PFSK-1 (cell line): Measurements from ENCODE around the gene APBB2.

Experiments
- FOXP2 ChIP-seq: optimal IDR thresholded peaks from 2 replicates; pipeline ENCODE3; 2011; ENCODE audit warnings: borderline replicate concordance, control low read depth, inconsistent platforms; ENCODE audit not compliant: insufficient read depth; ENCODE audit errors: extremely low read length, extremely low read depth
- POLR2AphosphoS5 ChIP-seq: IDR thresholded peaks from 2 replicates; pipeline ENCODE4 v1.6.1; 2012; ENCODE audit warnings: low read depth, mild to moderate bottlenecking, control low read depth, low read length, moderate library complexity
- REST ChIP-seq, 2 experiments: IDR thresholded peaks; 2 replicates each; pipeline versions ENCODE4 v1.6.1 to v1.8.0; 2011 to 2012; ENCODE audit warnings: low read depth in 2 of 2, low read length in 2 of 2, control low read depth in 1 of 2, inconsistent platforms in 1 of 2, mild to moderate bottlenecking in 1 of 2, moderate library complexity in 1 of 2; ENCODE audit not compliant: insufficient read depth in 1 of 2
- SIN3A ChIP-seq: IDR thresholded peaks from 2 replicates; pipeline ENCODE4 v1.6.1; 2012; ENCODE audit warnings: mild to moderate bottlenecking, low read length, moderate library complexity, borderline replicate concordance; ENCODE audit not compliant: insufficient read depth
- TAF1 ChIP-seq: IDR thresholded peaks from 2 replicates; pipeline ENCODE4 v1.6.1; 2012; ENCODE audit warnings: low read length, control low read depth, borderline replicate concordance; ENCODE audit not compliant: insufficient read depth

APBB2 gene

GRCh38 chr4:40782876-40783275 lies 431.5 kb downstream of the APBB2 start:
- no peak for TF ChIP-seq POLR2AphosphoS5
- no peak for TF ChIP-seq FOXP2
- TF ChIP-seq REST (IDR thresholded peaks at IDR 0.05; ENCODE audit: insufficient read depth in 1 of 2, low read depth in 2 of 2, low read length in 2 of 2) = no peak
- no peak for TF ChIP-seq SIN3A

GRCh38 chr4:40778090-40778489 lies 436.3 kb downstream of the APBB2 start:
- no peak for TF ChIP-seq FOXP2
- TF ChIP-seq TAF1 = no peak
- no peak for TF ChIP-seq SIN3A
- TF ChIP-seq POLR2AphosphoS5 = no peak
- TF ChIP-seq REST (IDR thresholded peaks at IDR 0.05; ENCODE audit: insufficient read depth in 1 of 2, low read depth in 2 of 2, low read length in 2 of 2) = no peak

- no peak for TF ChIP-seq REST (IDR thresholded peaks at IDR 0.05; ENCODE audit: insufficient read depth in 1 of 2, low read depth in 2 of 2, low read length in 2 of 2)
- no peak for TF ChIP-seq SIN3A
- no peak for TF ChIP-seq POLR2AphosphoS5
- no peak for TF ChIP-seq TAF1
- no peak for TF ChIP-seq FOXP2
Measured at GRCh38 chr4:40769266-40769665, 445.1 kb downstream of the APBB2 start.

DNA sequence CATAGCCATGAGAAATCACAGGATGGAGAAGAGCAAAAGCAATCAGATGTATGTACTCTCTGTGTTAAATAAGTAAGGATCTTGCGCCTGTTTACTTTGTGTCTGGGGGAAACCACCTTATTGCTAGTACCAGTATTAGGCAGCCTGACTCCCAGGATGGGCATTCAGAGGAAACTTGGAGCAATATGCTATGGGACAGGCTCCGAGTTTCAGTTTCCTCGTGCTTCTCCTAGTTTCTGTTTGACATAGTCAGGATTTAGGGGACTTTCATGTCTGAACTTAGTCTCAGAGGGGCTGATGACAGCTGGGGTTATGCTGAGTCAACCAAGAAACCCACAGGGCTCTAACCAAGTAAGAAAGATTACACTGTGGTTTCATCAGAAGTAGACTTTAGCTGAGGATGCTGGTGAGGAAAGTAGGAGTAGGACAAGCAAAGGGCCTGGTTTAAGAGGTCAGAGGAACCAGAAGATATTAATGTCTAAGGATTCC lies 451.1 kb downstream of the APBB2 start:
- TF ChIP-seq POLR2AphosphoS5 (no peak), TAF1 (no peak), SIN3A (no peak), REST (IDR thresholded peaks at IDR 0.05; ENCODE audit: insufficient read depth in 1 of 2, low read depth in 2 of 2, low read length in 2 of 2) (no peak), FOXP2 (no peak)
